Measurements from ENCODE around the gene UFC1. TPM values are rescaled to one million over a fixed set of nuclear protein-coding genes. Genes with fewer than 3 reads are reported as not detected.

Gene UFC1
- total RNA-seq, 4 donors from 2014 or later, result 30.1 to 96.4 (median 51.5) TPM

DNA sequence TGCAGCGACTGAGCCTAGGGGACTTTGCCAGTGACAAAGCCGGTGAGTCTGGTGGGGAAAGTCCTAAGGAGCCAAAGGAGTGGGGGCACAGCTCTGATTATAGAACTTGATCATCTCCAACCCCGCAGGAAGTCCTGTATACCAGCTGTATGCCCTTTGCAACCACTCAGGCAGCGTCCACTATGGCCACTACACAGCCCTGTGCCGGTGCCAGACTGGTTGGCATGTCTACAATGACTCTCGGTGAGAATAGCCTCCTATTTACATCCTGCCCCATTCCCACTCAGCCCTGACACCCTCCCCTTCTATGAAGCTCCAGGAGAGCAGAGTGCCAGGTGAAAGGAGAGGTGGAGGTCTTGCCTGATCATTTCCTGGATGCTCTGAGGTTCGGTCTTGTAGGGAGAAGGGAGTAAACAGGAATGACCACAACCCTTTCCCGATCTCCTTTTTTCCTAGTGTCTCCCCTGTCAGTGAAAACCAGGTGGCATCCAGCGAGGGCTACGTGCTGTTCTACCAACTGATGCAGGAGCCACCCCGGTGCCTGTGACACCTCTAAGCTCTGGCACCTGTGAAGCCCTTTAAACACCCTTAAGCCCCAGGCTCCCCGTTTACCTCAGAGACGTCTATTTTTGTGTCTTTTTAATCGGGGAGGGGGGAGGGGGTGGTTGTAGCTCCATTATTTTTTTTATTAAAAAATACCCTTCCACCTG is 11.3 kb downstream of the UFC1 start:
- H3K4me1 ChIP-seq, result peaks cover 13 to 37% (median 23%) of the 10 kb centered on the region in 4 donors
- peak overlapping the region; percentile 87 to 94 (median 91) for H3K27ac ChIP-seq
- TF ChIP-seq POLR2AphosphoS5 (IDR thresholded peaks at IDR 0.05) (no peak), EP300 (IDR thresholded peaks at IDR 0.05; ENCODE audit: low read depth) (no peak), POLR2A (IDR thresholded peaks at IDR 0.05) (no peak)
- TF ChIP-seq, protein P1, sequence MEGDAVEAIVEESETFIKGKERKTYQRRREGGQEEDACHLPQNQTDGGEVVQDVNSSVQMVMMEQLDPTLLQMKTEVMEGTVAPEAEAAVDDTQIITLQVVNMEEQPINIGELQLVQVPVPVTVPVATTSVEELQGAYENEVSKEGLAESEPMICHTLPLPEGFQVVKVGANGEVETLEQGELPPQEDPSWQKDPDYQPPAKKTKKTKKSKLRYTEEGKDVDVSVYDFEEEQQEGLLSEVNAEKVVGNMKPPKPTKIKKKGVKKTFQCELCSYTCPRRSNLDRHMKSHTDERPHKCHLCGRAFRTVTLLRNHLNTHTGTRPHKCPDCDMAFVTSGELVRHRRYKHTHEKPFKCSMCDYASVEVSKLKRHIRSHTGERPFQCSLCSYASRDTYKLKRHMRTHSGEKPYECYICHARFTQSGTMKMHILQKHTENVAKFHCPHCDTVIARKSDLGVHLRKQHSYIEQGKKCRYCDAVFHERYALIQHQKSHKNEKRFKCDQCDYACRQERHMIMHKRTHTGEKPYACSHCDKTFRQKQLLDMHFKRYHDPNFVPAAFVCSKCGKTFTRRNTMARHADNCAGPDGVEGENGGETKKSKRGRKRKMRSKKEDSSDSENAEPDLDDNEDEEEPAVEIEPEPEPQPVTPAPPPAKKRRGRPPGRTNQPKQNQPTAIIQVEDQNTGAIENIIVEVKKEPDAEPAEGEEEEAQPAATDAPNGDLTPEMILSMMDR (IDR thresholded peaks at IDR 0.05), result no peak
- intact Hi-C loops (cut with DNase I; ENCODE audit: low total_unique reads), result no loop called here
- no peaks in the 10 kb centered on the region for H3K36me3 ChIP-seq
- WGBS, 2 donors (ENCODE audit: low coverage in 1 of 2), result 0 to 62% methylated on average over 2 to 14 of the region's 14 CpGs
- H3K27me3 ChIP-seq, result no peaks in the 10 kb centered on the region
- H3K4me3 ChIP-seq, result peak overlapping the region in 3 of 4 donors; percentile 51 to 77 (median 60)
- no peaks in the 10 kb centered on the region for H3K9me3 ChIP-seq
- in situ Hi-C loops (cut with MboI; ENCODE audit: low pct_ligation_motif_present in 1 of 4, low pct_unique_long_range_greater_than_20kb in 1 of 4, low sequenced_read_pairs in 3 of 4), result no loop called here
- DNase-seq, result no peak

DNA sequence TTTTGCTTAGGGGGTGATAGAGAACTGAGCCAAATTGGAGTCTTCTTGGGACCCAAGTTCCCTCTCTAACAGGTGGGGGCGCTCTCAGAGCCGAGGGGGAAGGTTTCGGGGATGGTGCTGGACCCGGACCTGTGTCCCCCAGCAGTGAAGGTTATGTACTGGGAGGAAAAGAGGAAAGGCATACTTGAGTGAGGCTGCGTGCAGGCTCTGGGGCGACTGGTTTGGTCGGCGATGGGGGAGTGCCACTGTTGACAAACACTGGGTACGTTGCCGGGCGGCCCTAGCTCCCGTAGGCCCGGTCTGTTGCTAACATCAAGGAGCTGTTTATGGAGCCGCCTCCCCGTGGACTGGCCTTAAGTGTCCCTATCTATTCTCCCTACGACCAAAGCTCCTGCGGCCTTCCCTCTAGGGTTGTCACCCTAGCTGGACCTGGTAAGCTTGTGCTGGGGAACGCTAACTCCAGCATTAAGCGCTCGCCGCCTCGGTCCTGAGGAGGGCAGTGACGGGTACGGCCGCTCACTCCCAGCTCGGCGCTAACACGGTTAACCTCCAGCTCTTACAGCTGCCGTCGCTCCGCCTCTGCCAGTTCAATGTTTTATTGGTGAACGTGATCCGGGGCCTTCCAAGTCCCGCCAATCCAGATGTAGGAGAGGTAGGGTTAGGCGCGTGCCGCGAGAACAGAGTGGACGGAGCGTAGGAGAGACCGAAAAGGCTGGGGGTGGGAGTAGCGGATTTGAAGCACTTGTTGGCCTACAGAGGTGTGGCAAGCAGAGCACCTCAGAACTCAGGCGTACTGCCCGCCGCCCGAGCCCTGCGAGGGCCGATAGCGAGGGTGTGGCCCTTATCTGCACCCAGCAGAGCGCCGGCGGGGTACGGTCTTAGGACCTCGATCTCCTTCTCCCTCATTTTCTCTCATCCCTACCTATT is 12.2 kb downstream of the UFC1 start, which contains the start of gene PPOX:
Gene PPOX, plus strand, starts transcription at position 685 of the 927 bp plus-strand sequence. CDS start 422 bp downstream, outside the sequence.
- TF ChIP-seq, protein P1 (IDR thresholded peaks at IDR 0.05), result peak; percentile 20 to 58 (median 42)
- peak; percentile 84 for TF ChIP-seq POLR2A (IDR thresholded peaks at IDR 0.05)
- peak; percentile 81 for TF ChIP-seq EP300 (IDR thresholded peaks at IDR 0.05; ENCODE audit: low read depth)
- TF ChIP-seq POLR2AphosphoS5 (IDR thresholded peaks at IDR 0.05), result peak; percentile 77 to 88 (median 84)
- H3K4me3 ChIP-seq, result peak within 1 kb of the TSS; percentile 51 to 77 (median 58)
- H3K27ac ChIP-seq, result peak within 1 kb of the TSS; percentile 87 to 94 (median 91)
- peaks cover 11 to 28% (median 14%) of the 10 kb centered on the region in 4 donors for H3K4me1 ChIP-seq
- 0% methylated on average over 2 to 54 of the region's 54 CpGs for WGBS, 2 donors (ENCODE audit: low coverage in 1 of 2)
- in situ Hi-C loops (cut with MboI; ENCODE audit: low pct_ligation_motif_present in 1 of 4, low pct_unique_long_range_greater_than_20kb in 1 of 4, low sequenced_read_pairs in 3 of 4) (no loop called here), intact Hi-C loops (cut with DNase I; ENCODE audit: low total_unique reads) (no loop called here)
- peak; percentile 97 for DNase-seq
- H3K27me3 ChIP-seq, result no peaks in the 10 kb centered on the region
- no peaks in the 10 kb centered on the region for H3K9me3 ChIP-seq
- peaks cover 0 to 6% (median 1%) of the 10 kb centered on the region in 4 donors for H3K36me3 ChIP-seq

DNA sequence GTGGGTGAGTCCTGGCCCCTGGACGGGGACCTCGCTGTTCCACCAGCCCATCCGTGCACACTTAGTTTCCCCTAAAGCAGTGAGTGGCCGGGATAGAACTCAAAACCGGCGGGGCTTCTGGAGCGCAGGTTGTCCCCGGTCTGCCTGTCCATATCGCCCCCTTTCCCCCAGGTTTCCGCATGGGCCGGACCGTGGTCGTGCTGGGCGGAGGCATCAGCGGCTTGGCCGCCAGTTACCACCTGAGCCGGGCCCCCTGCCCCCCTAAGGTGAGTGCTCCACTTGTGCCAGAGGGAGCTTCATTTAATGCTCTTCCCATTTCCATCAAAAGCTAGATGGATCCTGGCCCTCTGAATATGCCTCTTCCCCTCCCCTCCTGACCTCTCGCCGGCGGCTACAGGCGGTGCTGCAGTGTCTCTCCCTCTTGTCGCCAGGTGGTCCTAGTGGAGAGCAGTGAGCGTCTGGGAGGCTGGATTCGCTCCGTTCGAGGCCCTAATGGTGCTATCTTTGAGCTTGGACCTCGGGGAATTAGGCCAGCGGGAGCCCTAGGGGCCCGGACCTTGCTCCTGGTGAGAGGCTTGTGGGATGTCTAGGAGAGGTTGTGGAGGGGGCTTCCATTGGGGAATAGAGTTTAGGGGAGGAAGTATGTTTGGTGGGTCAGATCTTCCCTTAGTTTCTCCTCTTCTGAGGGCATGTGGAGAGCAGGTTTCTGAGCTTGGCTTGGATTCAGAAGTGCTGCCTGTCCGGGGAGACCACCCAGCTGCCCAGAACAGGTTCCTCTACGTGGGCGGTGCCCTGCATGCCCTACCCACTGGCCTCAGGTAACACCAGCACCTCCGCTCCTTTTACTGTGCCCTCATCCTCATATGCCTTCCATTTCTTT is 13.1 kb downstream of the UFC1 start:
- peak overlapping the region; percentile 51 to 77 (median 58) for H3K4me3 ChIP-seq
- H3K36me3 ChIP-seq, result peaks cover 0 to 14% (median 6%) of the 10 kb centered on the region in 4 donors
- H3K4me1 ChIP-seq, result peaks cover 5 to 21% (median 13%) of the 10 kb centered on the region in 4 donors
- TF ChIP-seq, protein P1 (IDR thresholded peaks at IDR 0.05), result no peak
- TF ChIP-seq POLR2A (IDR thresholded peaks at IDR 0.05) (no peak), POLR2AphosphoS5 (IDR thresholded peaks at IDR 0.05) (no peak), EP300 (IDR thresholded peaks at IDR 0.05; ENCODE audit: low read depth) (no peak)
- peak overlapping the region; percentile 87 to 94 (median 91) for H3K27ac ChIP-seq
- in situ Hi-C loops (cut with MboI; ENCODE audit: low pct_ligation_motif_present in 1 of 4, low pct_unique_long_range_greater_than_20kb in 1 of 4, low sequenced_read_pairs in 3 of 4) (no loop called here), intact Hi-C loops (cut with DNase I; ENCODE audit: low total_unique reads) (no loop called here)
- H3K9me3 ChIP-seq, result no peaks in the 10 kb centered on the region
- no peak for DNase-seq
- WGBS, 2 donors (ENCODE audit: low coverage in 1 of 2), result 6% methylated on average over 33 of the region's 33 CpGs; no CpG with 5 or more reads in 1 of the 2 donors
- H3K27me3 ChIP-seq, result no peaks in the 10 kb centered on the region
